DOHH2 (cell line): ENCODE measurements around the gene AUH.

Experiments
- H3F3A ChIP-seq: fragments of 200-600 bp; sonication (generic), shearing (Covaris generic); 2 replicates; pipeline ENCODE4 v1.6.0; 2016; ENCODE audit warnings: antibody characterized with exemption, mild to moderate bottlenecking; ENCODE audit not compliant: control insufficient read depth, insufficient read depth
- H3K27ac ChIP-seq: fragments of 200-600 bp; sonication (generic); 2 replicates; pipeline ENCODE4 v1.5.1; 2014; ENCODE audit warnings: low read depth, mild to moderate bottlenecking, low read length, moderate library complexity
- H3K27me3 ChIP-seq: fragments of 200-600 bp; sonication (generic); 2 replicates; pipeline ENCODE4 v1.6.1; 2014; ENCODE audit warnings: mild to moderate bottlenecking, low read length, mixed read lengths; ENCODE audit not compliant: control insufficient read depth
- H3K36me3 ChIP-seq: fragments of 200-600 bp; sonication (generic); 2 replicates; pipeline ENCODE4 v1.6.1; 2014; ENCODE audit warnings: mild to moderate bottlenecking, low read length, moderate library complexity, mixed read lengths; ENCODE audit not compliant: control insufficient read depth
- H3K4me1 ChIP-seq: fragments of 200-600 bp; sonication (generic); 2 replicates; pipeline ENCODE4 v1.6.1; 2014; ENCODE audit warnings: mild to moderate bottlenecking, low read length, mixed read lengths; ENCODE audit not compliant: control insufficient read depth
- H3K4me2 ChIP-seq: fragments of 200-600 bp; sonication (generic); 2 replicates; pipeline ENCODE4 v1.6.0; 2014; ENCODE audit warnings: mild to moderate bottlenecking, low read length, moderate library complexity
- H3K4me3 ChIP-seq: fragments of 200-600 bp; sonication (generic); 2 replicates; pipeline ENCODE4 v1.5.1; 2014; ENCODE audit warnings: mild to moderate bottlenecking, low read length, mixed read lengths
- H3K79me2 ChIP-seq: fragments of 200-600 bp; sonication (generic); 2 replicates; pipeline ENCODE4 v1.6.1; 2014; ENCODE audit warnings: mild to moderate bottlenecking, low read length, mixed read lengths; ENCODE audit not compliant: control insufficient read depth
- H3K9me2 ChIP-seq: fragments of 200-600 bp; sonication (generic); replicated peaks from 2 replicates; pipeline ENCODE4 v1.6.1; 2014; ENCODE audit warnings: mild to moderate bottlenecking, low read length, mixed read lengths; ENCODE audit not compliant: control insufficient read depth
- H3K9me3 ChIP-seq: fragments of 200-600 bp; sonication (generic); 2 replicates; pipeline ENCODE4 v1.6.1; 2014; ENCODE audit warnings: antibody characterized with exemption, low read length, mixed read lengths; ENCODE audit not compliant: control insufficient read depth, insufficient read depth
- H4K20me1 ChIP-seq: fragments of 200-600 bp; sonication (generic); 2 replicates; pipeline ENCODE4 v1.6.0; 2014; ENCODE audit warnings: low read depth, mild to moderate bottlenecking, antibody characterized with exemption, low read length, moderate library complexity; ENCODE audit not compliant: control insufficient read depth, insufficient read depth
- EZH2phosphoT487 ChIP-seq: fragments of 200-600 bp; sonication (generic); IDR thresholded peaks from 2 replicates; pipeline ENCODE4 v1.6.1; 2017; ENCODE audit warnings: borderline replicate concordance, mild to moderate bottlenecking, antibody characterized with exemption, low read length, moderate library complexity, mixed read lengths
- TF ChIP-seq, protein P1 (sequence below): fragments of 200-600 bp; sonication (generic); IDR thresholded peaks from one replicate; pipeline ENCODE4 v1.5.1; 2014; ENCODE audit warnings: antibody characterized with exemption, mild to moderate bottlenecking, low read depth, low read length; ENCODE audit not compliant: poor library complexity, severe bottlenecking

Gene AUH

DNA sequence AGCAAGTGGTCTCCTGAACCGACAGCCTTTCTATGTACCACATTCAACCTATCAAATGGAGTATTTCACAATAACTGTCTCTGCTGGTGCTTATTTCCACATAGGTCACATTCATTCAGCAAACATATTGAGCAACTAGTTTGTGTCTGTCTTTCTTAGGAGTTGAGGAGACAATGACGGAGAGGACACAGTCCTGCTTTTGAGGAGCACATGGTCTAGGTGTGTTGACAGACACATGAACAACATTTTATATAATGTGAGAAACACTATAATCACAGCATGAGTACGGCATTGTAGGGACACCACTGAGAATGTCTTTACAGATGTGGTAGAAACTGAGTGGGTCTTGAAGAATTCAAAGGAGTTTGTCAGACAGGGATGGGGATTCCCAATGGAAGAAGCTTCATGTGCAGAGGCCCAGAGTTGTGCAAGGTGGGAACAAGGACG is 33.4 kb upstream of the AUH start:
- no peak overlapping the region for H3K27ac ChIP-seq
- H3K4me1 ChIP-seq: no peaks in the 10 kb centered on the region
- H3K4me3 ChIP-seq: no peak overlapping the region
- no peaks in the 10 kb centered on the region for H4K20me1 ChIP-seq
- H3K9me3 ChIP-seq: no peaks in the 10 kb centered on the region
- H3K36me3 ChIP-seq: no peaks in the 10 kb centered on the region
- no peaks in the 10 kb centered on the region for H3K27me3 ChIP-seq
- no peaks in the 10 kb centered on the region for H3K9me2 ChIP-seq
- no peak overlapping the region for H3K4me2 ChIP-seq
- no peaks in the 10 kb centered on the region for H3F3A ChIP-seq
- no peak for TF ChIP-seq EZH2phosphoT487
- TF ChIP-seq, protein P1, sequence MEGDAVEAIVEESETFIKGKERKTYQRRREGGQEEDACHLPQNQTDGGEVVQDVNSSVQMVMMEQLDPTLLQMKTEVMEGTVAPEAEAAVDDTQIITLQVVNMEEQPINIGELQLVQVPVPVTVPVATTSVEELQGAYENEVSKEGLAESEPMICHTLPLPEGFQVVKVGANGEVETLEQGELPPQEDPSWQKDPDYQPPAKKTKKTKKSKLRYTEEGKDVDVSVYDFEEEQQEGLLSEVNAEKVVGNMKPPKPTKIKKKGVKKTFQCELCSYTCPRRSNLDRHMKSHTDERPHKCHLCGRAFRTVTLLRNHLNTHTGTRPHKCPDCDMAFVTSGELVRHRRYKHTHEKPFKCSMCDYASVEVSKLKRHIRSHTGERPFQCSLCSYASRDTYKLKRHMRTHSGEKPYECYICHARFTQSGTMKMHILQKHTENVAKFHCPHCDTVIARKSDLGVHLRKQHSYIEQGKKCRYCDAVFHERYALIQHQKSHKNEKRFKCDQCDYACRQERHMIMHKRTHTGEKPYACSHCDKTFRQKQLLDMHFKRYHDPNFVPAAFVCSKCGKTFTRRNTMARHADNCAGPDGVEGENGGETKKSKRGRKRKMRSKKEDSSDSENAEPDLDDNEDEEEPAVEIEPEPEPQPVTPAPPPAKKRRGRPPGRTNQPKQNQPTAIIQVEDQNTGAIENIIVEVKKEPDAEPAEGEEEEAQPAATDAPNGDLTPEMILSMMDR: no peak
- H3K79me2 ChIP-seq: no peaks in the 10 kb centered on the region

DNA sequence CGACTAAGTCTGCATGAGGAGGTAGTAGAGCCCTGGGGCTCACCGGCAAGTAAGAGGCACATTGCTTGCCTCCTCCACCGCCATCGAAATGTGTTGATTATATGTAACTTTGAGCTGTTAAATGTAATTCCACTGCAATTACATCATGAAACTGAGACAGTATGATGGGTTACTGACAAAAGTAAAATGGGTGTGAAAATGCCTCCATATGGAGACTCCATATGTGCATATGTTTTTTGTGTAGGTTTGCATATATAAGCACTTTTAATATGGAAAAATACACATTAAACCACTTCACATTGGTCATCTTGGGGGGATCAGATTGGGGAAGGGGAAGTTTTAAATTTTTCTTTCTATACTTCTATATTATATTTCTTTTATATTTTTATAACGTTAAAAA is 32.1 kb upstream of the AUH start:
- Histone ChIP-seq H4K20me1 (no peaks in the 10 kb centered on the region), H3K4me1 (no peaks in the 10 kb centered on the region), H3K79me2 (no peaks in the 10 kb centered on the region), H3K4me3 (no peak overlapping the region), H3K4me2 (no peak overlapping the region), H3K27me3 (no peaks in the 10 kb centered on the region), H3K36me3 (no peaks in the 10 kb centered on the region), H3F3A (no peaks in the 10 kb centered on the region), H3K9me3 (no peaks in the 10 kb centered on the region), H3K27ac (no peak overlapping the region), H3K9me2 (no peaks in the 10 kb centered on the region)
- TF ChIP-seq, protein P1: no peak
- no peak for TF ChIP-seq EZH2phosphoT487

DNA sequence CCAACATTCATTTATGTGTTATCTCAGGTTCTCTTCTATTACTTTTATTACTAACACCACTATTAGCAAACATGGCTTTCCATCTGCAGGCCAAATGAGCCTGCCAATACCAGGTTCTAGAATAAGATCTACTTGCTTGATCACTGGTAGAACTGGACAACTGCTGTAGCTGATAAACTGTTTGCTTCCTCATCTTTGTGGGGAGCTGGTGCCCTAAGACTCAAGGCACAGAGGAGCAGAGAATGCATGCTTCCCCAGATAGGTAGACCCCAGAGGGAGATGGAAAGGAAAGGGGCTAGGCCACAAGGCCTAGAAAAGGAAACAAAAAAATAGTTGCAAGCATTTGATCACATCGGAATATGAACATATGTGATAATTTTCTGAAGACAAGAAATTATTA is 30.7 kb upstream of the AUH start:
- Histone ChIP-seq H3K27ac (no peak overlapping the region), H3K9me3 (no peaks in the 10 kb centered on the region), H3K36me3 (no peaks in the 10 kb centered on the region), H3K4me2 (no peak overlapping the region), H3K4me3 (no peak overlapping the region), H3K27me3 (no peaks in the 10 kb centered on the region), H3F3A (no peaks in the 10 kb centered on the region), H3K9me2 (no peaks in the 10 kb centered on the region), H4K20me1 (no peaks in the 10 kb centered on the region), H3K4me1 (no peaks in the 10 kb centered on the region), H3K79me2 (no peaks in the 10 kb centered on the region)
- TF ChIP-seq EZH2phosphoT487: no peak
- TF ChIP-seq, protein P1: no peak

DNA sequence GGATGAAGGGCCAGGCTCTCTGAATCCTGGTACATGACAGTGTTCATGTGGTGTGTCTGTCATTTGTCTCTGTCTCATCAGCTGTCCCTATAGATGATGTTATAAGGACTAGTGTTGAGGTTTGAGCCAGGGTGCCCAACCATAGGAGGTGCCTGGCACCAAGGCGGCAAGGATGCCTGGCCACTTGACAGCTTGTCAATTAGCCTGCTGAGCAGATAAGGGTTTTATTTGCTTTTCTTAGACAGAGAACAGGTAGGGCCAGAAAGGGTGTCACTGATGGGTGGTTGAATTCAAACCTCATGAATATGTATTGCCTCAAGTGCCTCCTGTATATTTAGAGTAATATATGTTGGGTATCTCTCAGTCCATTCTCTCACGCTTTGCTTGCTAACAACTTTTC is 30.1 kb upstream of the AUH start:
- no peaks in the 10 kb centered on the region for H3K9me3 ChIP-seq
- no peak for TF ChIP-seq EZH2phosphoT487
- no peaks in the 10 kb centered on the region for H3K4me1 ChIP-seq
- H3K4me2 ChIP-seq: no peak overlapping the region
- no peaks in the 10 kb centered on the region for H3K79me2 ChIP-seq
- H4K20me1 ChIP-seq: no peaks in the 10 kb centered on the region
- H3F3A ChIP-seq: no peaks in the 10 kb centered on the region
- H3K36me3 ChIP-seq: no peaks in the 10 kb centered on the region
- H3K27me3 ChIP-seq: no peaks in the 10 kb centered on the region
- H3K4me3 ChIP-seq: no peak overlapping the region
- no peaks in the 10 kb centered on the region for H3K9me2 ChIP-seq
- H3K27ac ChIP-seq: no peak overlapping the region
